HUES6 (cell line): Measurements from ENCODE around the gene NPB.

ENCODE experiments used
- H3K27ac ChIP-seq: 2 replicates; pipeline ENCODE4 v1.7.0; 2013; ENCODE audit warnings: low read depth, mild to moderate bottlenecking, low read length, inconsistent platforms
- H3K27me3 ChIP-seq: 2 replicates; pipeline ENCODE4 v1.6.1; 2013; ENCODE audit warnings: low read length; ENCODE audit not compliant: control insufficient read depth, insufficient read depth
- H3K36me3 ChIP-seq: 2 replicates; pipeline ENCODE4 v1.6.1; 2013; ENCODE audit warnings: low read length; ENCODE audit not compliant: control insufficient read depth, insufficient read depth
- H3K4me1 ChIP-seq: 2 replicates; pipeline ENCODE4 v1.6.1; 2013; ENCODE audit warnings: low read length; ENCODE audit not compliant: control insufficient read depth, insufficient read depth
- H3K4me3 ChIP-seq: 2 replicates; pipeline ENCODE4 v1.5.1; 2013; ENCODE audit warnings: low read depth, low read length
- H3K9ac ChIP-seq: one replicate; pipeline ENCODE4 v1.6.1; 2013; ENCODE audit warnings: mild to moderate bottlenecking, low read length
- H3K9me3 ChIP-seq: 2 replicates; pipeline ENCODE4 v1.6.1; 2013; ENCODE audit warnings: low read depth, low read length; ENCODE audit not compliant: control insufficient read depth, insufficient read depth

The NPB gene

DNA sequence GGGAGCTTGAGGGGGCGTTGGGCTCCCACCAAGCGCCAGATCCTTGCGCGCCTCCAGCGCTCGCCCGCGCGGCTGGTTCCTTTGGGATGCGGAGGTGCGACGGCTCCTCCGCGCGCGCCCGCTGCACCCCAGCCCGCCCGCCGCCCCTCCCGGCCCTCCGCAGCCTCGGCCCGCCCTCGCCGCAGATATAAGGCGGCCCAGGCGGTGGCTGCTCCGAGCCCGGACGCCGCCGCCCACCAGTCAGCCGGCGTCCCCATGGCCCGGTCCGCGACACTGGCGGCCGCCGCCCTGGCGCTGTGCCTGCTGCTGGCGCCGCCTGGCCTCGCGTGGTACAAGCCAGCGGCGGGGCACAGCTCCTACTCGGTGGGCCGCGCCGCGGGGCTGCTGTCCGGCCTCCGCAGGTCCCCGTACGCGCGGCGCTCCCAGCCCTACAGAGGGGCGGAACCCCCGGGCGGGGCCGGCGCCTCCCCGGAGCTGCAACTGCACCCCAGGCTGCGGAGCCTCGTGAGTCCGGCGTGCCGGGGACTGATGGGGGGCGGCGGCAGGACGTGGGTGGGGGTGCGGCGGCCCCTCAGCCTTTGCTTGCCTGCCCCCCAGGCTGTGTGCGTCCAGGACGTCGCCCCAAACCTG is at the start of gene NPB:
Gene NPB, plus strand, starts transcription at position 216 of the 630 bp plus-strand sequence. Its CDS starts 40 bp downstream, at position 256.
- peak within 1 kb of the TSS; percentile 7 for H3K9ac ChIP-seq
- peaks cover 20% of the 10 kb centered on the region for H3K27me3 ChIP-seq
- H3K9me3 ChIP-seq: no peaks in the 10 kb centered on the region
- no peak within 1 kb of the TSS for H3K27ac ChIP-seq
- H3K36me3 ChIP-seq: peaks cover 65% of the 10 kb centered on the region
- peak within 1 kb of the TSS; percentile 53 for H3K4me3 ChIP-seq
- 0 out of 2 replicates have a peak, but pooled peaks cover 9% of the 10 kb centered on the region for H3K4me1 ChIP-seq

DNA sequence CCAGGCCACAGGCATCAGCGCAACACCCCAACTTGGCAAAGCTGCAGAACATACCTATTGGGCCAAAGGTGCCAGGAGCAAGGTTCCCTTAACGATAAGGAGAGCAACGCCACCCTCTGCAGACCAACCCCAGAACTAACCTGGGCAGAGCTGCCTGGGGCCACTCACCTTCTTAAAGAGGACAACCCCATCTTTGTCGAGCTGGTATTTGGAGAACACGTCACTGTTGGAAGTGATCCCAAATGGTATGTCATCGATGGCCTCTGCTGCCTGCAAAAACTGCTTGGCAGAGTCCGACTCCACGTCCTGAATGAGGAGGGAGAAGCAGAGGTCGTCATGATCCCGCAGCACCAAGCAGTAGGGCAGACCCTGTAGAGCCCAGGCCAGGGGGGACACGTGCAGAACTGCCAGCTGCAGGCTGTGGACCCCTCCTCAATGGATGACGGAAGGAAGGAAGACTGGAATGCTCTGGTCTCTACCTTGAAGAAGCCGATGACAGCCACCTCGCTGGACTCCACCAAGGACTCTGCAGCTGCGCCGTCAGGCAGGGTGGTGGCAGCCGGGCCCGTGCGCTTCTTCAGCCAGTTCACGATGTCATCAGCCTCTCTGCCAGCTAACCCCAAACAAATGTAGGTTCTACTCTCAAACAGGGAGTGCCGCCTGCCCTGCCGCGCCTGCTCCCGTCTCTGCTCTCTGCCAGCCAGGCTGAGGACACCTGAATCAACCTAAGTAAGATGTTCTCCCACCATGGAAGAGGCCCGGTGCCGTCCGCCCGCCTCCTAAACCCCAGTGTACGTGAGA is 46.9 kb upstream of the NPB start:
- Histone ChIP-seq H3K27me3 (no peaks in the 10 kb centered on the region), H3K36me3 (peaks cover 77% of the 10 kb centered on the region), H3K27ac (no peak overlapping the region), H3K4me3 (no peak overlapping the region), H3K9me3 (no peaks in the 10 kb centered on the region), H3K9ac (no peak overlapping the region), H3K4me1 (peaks cover 9% of the 10 kb centered on the region)

DNA sequence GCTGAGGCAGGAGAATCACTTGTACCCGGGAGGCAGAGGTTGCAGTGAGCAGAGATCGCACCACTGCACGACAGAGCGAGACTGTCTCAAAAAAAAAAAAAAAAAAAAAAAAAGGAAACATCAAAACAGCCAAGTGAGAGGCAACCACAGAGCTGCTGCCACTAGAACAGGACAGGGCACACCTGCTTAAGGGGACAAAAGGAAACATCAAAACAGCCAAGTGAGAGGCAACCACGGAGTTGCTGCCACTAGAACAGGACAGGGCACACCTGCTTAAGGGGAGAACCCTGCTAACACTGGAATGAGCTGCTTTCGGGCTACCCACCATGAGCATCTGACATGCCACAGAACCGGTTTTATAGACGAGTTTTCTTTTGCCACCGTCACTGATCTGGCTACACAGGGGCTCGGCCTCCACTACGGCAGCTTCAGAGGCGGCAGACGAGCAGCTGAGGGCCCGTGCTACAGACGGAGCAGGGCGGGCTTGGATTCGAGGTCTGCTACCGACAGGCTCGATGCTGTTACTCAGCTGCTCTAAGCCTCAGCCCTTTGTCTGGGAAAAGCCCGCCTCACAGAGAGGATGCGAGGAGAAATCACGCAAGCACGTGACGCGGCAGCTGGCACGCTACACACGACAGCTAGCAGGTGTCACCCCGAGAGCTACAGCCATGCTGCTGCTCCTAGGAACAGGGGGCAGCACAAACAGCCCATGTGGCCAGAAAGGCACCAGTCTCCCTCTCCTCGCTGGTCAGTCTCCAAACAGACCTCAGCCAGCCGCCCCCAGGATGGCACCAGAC is 43.7 kb upstream of the NPB start:
- H3K9ac ChIP-seq: peak overlapping the region; percentile 90
- no peak overlapping the region for H3K27ac ChIP-seq

GRCh38 chr17:81858967-81859905 is 42.8 kb upstream of the NPB start:
- Histone ChIP-seq H3K27me3 (no peaks in the 10 kb centered on the region), H3K36me3 (peaks cover 58% of the 10 kb centered on the region), H3K4me3 (peak overlapping the region; percentile 86), H3K27ac (peak overlapping the region; percentile 93; the same call in 1 of the 2 replicates), H3K9ac (peak overlapping the region; percentile 90), H3K9me3 (no peaks in the 10 kb centered on the region), H3K4me1 (peaks cover 9% of the 10 kb centered on the region)

More for the DNA sequence above, 43.7 kb upstream of the NPB start:
- peaks cover 9% of the 10 kb centered on the region for H3K4me1 ChIP-seq
- no peaks in the 10 kb centered on the region for H3K27me3 ChIP-seq
- no peaks in the 10 kb centered on the region for H3K9me3 ChIP-seq
- H3K36me3 ChIP-seq: peaks cover 58% of the 10 kb centered on the region
- peak overlapping the region; percentile 86; the same call in 1 of the 2 replicates for H3K4me3 ChIP-seq

DNA sequence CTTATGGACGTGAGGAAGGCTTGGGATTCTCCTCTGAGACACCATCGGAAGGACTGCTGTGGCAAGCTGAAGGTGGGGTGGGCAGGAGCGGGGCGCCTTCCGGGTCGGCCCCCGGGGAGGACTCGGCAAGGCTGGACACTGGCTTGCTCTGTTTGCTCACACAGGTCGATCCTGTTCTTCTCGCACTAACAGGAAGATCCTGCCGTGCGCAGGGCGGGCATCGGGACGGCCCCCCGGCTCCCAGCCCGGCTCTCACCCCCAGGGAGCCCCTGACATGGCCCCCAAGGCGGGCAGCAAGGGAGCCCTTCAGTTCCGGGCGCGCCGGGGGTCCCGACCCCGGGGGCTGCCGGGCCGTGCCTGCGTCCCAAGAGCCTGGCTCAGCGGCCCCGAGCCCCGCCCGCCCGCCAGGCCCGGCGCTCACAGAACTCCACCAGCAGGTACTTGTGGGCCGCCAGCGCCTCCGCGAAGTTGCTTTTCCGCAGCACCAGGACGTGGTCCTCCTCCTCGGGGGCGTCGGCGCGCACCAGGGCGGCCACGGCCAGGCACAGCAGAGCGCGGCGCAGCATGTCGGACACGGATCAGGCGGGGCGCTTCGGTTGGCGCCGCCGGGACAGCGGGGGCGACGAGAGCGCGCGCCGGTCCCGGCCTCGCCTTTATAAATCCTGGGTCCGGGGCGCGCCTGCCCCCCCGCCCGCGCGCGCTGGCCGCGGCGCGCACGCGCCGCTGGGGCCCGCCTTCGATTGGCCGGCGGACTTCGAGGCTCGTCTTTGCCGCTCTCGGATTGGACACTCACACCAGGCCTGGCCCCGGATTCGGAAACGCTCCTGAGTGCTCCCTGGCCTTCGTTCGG is 41.9 kb upstream of the NPB start, which contains the start of gene P4HB:
Gene P4HB, minus strand, starts transcription at position 630 of the 850 bp plus-strand sequence. Its CDS starts 64 bp downstream, at position 566.
- Histone ChIP-seq H3K4me3 (peak within 1 kb of the TSS; percentile 95), H3K36me3 (peaks cover 56% of the 10 kb centered on the region), H3K9ac (peak within 1 kb of the TSS; percentile 92), H3K4me1 (peaks cover 9% of the 10 kb centered on the region), H3K27ac (peak within 1 kb of the TSS; percentile 93), H3K27me3 (no peaks in the 10 kb centered on the region), H3K9me3 (no peaks in the 10 kb centered on the region)

DNA sequence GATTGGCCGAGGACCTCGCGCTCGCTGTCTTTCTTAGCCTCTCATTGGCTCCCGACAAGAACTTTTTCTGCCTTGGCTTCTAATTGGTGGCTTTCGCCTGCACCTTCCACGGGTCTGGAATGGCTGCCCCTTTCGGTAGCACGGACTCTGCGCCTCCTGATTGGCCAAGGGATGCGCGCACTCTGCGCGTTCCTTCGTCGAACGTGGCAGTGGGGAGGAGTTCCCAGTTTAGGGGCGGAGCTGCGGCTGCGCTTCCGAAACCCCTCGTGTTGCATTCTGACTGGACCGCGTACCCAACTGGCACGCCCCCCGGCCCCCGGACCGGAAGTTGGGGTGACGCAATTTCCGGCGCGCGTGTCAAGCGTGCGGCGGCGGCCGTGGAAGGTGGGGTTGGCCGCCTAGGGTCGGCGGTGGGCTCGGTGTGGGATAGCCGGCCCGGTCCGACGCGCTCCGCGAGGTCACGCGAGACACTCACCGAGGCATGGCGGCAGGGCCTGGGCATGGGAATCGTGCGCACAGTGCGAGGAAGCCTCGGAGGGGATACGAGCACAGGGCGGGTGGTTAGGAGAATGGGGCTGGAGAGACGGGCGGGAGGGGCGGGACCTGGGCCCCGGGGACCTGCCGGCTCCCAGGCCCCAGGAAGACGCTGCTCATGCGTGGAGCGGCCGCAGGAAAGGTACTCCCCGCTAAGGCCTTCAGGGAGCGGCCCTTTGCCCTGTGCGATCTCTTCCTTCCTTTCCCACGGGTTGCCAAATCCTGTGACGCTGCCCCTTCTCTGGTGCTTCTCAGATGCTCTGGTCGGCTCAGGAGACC is 41.1 kb upstream of the NPB start:
- Histone ChIP-seq H3K4me1 (peaks cover 9% of the 10 kb centered on the region), H3K36me3 (peaks cover 56% of the 10 kb centered on the region)

DNA sequence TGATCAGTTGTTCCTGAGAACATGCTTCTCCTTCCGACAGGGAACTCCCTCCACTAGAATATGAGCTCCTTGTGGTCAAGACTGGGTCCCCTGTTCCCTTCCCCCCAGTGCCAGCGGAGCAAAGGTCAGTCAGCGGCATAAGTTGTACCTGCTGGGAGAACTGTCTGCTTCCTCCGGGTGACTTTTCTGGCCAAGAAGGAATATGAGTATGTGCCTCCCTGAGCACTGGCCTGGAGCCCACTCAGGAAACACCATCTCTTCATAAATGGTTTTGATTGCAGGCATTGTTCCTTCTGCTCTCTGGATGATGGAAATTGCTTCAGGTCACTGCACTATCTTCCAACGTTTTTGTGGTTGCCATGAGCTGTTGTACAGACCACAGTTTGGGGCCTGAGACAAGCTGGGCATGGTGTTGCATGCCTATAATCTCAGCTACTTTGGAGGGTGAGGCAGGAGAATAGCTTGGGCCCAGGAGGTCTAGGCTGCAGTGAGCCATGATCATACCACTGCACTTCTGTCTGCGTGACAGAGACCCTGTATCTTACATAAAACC is 38.8 kb upstream of the NPB start:
- no peaks in the 10 kb centered on the region for H3K9me3 ChIP-seq
- H3K36me3 ChIP-seq: peaks cover 52% of the 10 kb centered on the region
- H3K27ac ChIP-seq: no peak overlapping the region
- H3K4me3 ChIP-seq: no peak overlapping the region
- peaks cover 28% of the 10 kb centered on the region for H3K4me1 ChIP-seq
- H3K27me3 ChIP-seq: no peaks in the 10 kb centered on the region
- H3K9ac ChIP-seq: no peak overlapping the region

More for the DNA sequence above, 41.1 kb upstream of the NPB start:
- Histone ChIP-seq H3K27me3 (no peaks in the 10 kb centered on the region), H3K9me3 (no peaks in the 10 kb centered on the region), H3K9ac (peak overlapping the region; percentile 92), H3K4me3 (peak overlapping the region; percentile 95), H3K27ac (peak overlapping the region; percentile 77)

DNA sequence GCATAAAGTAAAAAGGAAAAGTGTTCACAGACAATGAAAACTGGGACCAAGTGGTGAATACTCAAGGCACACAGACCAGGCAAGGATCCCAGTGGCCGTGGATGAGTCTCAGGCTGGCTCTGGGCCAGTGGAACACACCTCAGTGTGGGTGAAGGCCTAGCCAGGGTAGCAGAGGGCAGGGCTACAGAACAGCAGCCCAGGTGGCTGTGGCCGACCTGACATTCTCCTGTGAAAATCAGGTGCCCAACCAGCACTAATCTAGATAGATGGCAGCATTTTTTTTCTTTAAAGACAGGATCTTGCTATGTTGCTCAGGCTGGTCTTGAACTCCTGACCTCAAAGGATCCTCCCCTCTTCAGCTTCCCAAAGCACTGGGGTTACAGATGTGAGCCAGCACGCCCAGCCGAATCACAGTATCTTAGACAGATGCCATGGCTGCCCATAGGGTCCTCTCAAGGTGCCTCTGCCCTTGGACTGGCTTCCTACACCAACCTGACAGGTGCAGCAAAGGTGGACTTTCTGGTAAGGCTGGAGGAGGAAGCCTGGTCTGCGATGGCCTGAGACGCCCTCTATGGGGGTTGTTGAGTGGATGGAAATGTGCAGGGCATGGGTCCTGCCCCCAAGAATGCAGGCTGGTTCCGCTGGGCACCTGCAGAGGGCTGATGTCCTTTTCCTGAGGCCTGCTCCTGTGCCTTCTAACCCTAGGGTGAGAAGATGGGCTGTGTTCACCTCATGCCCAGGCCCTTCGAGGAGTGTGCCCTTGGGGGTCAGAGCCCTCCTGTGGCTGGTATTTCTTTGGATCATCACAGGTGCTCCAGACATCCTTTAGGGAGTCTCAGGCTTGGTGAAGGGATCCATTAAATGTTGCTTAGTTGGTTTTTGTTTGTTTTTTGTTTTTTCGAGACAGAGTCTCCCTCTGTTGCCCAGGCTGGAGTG is 37.9 kb upstream of the NPB start:
- H3K4me3 ChIP-seq: no peak overlapping the region
- peaks cover 50% of the 10 kb centered on the region for H3K36me3 ChIP-seq
- no peaks in the 10 kb centered on the region for H3K27me3 ChIP-seq
- no peak overlapping the region for H3K27ac ChIP-seq
- no peaks in the 10 kb centered on the region for H3K9me3 ChIP-seq
- H3K4me1 ChIP-seq: peaks cover 33% of the 10 kb centered on the region
- no peak overlapping the region for H3K9ac ChIP-seq
